CD4-positive, alpha-beta T cell (primary cell): ENCODE data around the gene TUBB. TPM values are rescaled to one million over a fixed set of nuclear protein-coding genes. Genes with fewer than 3 reads are reported as not detected.

Experiments used
- ATAC-seq: fragments of 200-7000 bp; cut with Tn5 transposase; one replicate; pipeline ENCODE4 v1.10.0; 2022; ENCODE audit warnings: mild to moderate bottlenecking; ENCODE audit not compliant: poor library complexity
- CTCF ChIA-PET: fragments of 350-600 bp; sonication (Branson Sonifier 250); formaldehyde crosslinking; loops from one replicate; lab custom pipeline; 2021; ENCODE audit warnings: antibody characterized with exemption, inconsistent platforms; lab: Charles Lee
- POLR2A ChIA-PET: fragments of 350-600 bp; sonication (Branson Sonifier 250); formaldehyde crosslinking; loops from one replicate; lab custom pipeline; 2021; ENCODE audit warnings: antibody characterized with exemption, inconsistent platforms; lab: Charles Lee
- DNase-seq, 14 experiments: peaks; one replicate each; pipeline ENCODE4 v3.0.0-alpha.2; 2013 to 2020; ENCODE audit warnings: mixed read lengths in 2 of 14
- H3K27ac ChIP-seq, 2 donors: one replicate each; pipeline versions ENCODE4 v1.5.1 to v1.7.0; 2013; ENCODE audit warnings: low read length in 2 of 2, low read depth in 1 of 2, mild to moderate bottlenecking in 1 of 2
- H3K27me3 ChIP-seq, 2 experiments: 1 replicate in 1 of 2; 2 replicates in 1 of 2; pipeline versions ENCODE4 v1.6.1 to v1.7.0; 2013; ENCODE audit warnings: low read length in 2 of 2, control low read depth in 1 of 2, mild to moderate bottlenecking in 1 of 2, moderate library complexity in 1 of 2; ENCODE audit not compliant: insufficient read depth in 2 of 2, control insufficient read depth in 1 of 2
- H3K36me3 ChIP-seq: one replicate; pipeline ENCODE4 v1.6.1; 2013; ENCODE audit warnings: low read length, control low read depth; ENCODE audit not compliant: insufficient read depth
- H3K4me1 ChIP-seq: one replicate; pipeline ENCODE4 v1.6.1; 2013; ENCODE audit warnings: low read length, control low read depth; ENCODE audit not compliant: insufficient read depth
- H3K4me3 ChIP-seq: one replicate; pipeline ENCODE4 v1.5.1; 2013; ENCODE audit warnings: mild to moderate bottlenecking, low read length, moderate library complexity
- H3K9me3 ChIP-seq, 2 experiments: 1 replicate in 1 of 2; 2 replicates in 1 of 2; pipeline versions ENCODE4 v1.6.1 to v1.7.0; 2013; ENCODE audit warnings: low read length in 2 of 2, mild to moderate bottlenecking in 2 of 2, control low read depth in 1 of 2, moderate library complexity in 1 of 2; ENCODE audit not compliant: control insufficient read depth in 1 of 2, insufficient read depth in 1 of 2
- H3K27ac Mint-ChIP-seq: one replicate; pipeline ENCODE4 v1.8.0; 2020; ENCODE audit warnings: mixed read lengths
- H3K27me3 Mint-ChIP-seq: one replicate; pipeline ENCODE4 v1.8.0; 2021; ENCODE audit warnings: mixed read lengths
- H3K36me3 Mint-ChIP-seq: one replicate; pipeline ENCODE4 v1.8.0; 2021; ENCODE audit warnings: low read depth, mixed read lengths
- H3K4me1 Mint-ChIP-seq: one replicate; pipeline ENCODE4 v1.8.0; 2021; ENCODE audit warnings: low read depth, mixed read lengths
- H3K4me3 Mint-ChIP-seq: one replicate; pipeline ENCODE4 v1.8.0; 2020; ENCODE audit warnings: mild to moderate bottlenecking, mixed read lengths
- H3K9me3 Mint-ChIP-seq: one replicate; pipeline ENCODE4 v1.8.0; 2020; ENCODE audit warnings: mixed read lengths
- CTCF ChIP-seq: fragments of 200-600 bp; IDR thresholded peaks from one replicate; pipeline ENCODE4 v1.8.0; 2022; ENCODE audit warnings: antibody characterized with exemption, mild to moderate bottlenecking
- intact Hi-C, 2 experiments: fragments of 100-400 bp; cut with DNase I in 1 of 2; cut with micrococcal nuclease in 1 of 2; formaldehyde crosslinking; loops; one replicate each; pipeline versions ENCODE4 v1.15.1 to v1.9.0; 2023 to 2025; cut with DNase I, micrococcal nuclease
- polyA plus RNA-seq, 2 donors: library from polyadenylated mRNA; unstranded; fragments of 120-200 nt; gene quantifications; one replicate each; pipeline ENCODE4 v1.2.1, GENCODE V29; 2013
- total RNA-seq, 174 experiments: library from RNA in 2 of 174; stranded (reverse) in 2 of 174; gene quantifications; one replicate each; pipeline ENCODE4 v1.2.3 and lab custom pipeline; 2021 to 2026

The TUBB gene
- total RNA-seq (10 to 100 TPM; 76.0 to 78.4 TPM), total RNA-seq (lab: John Stamatoyannopoulos, UW) (143 to 3,125 (median 273) reads per million in 172 experiments)
- 170 TPM for polyA plus RNA-seq (2013, experiment 1 of 2)
- 189 TPM for polyA plus RNA-seq (2013, experiment 2 of 2)

- H3K36me3 Mint-ChIP-seq = peaks cover 68% of the 10 kb centered on the region
These were observed at the start of gene TUBB for GRCh38 chr6:30719791-30720737. Gene TUBB (plus strand): TSS chr6:30720352. CDS start chr6:30720507, 155 bp downstream.

GRCh38 chr6:30670760-30671527 is 49.2 kb upstream of the TUBB start:
- DNase-seq (peak in 1 of 14 experiments; percentile 39), ATAC-seq (no peak)
- Mint-ChIP-seq H3K27ac (peak overlapping the region; percentile 25), H3K36me3 (peaks cover 56% of the 10 kb centered on the region), H3K4me1 (peaks cover 45% of the 10 kb centered on the region), H3K4me3 (peak overlapping the region; percentile 87), H3K9me3 (no peaks in the 10 kb centered on the region), H3K27me3 (no peaks in the 10 kb centered on the region)
- peaks cover 41% of the 10 kb centered on the region for H3K36me3 ChIP-seq
- peaks cover 18% of the 10 kb centered on the region for H3K4me1 ChIP-seq
- H3K9me3 ChIP-seq = no peaks in the 10 kb centered on the region
- ChIA-PET CTCF (interaction anchor here (1.6 to 15.4 kb wide), 3 partner anchors 8 to 189 kb away, joined by 4 to 526 read pairs (median 11); partner anchors contain the start of genes MDC1 and TUBB), POLR2A (interaction anchor here (2.3 kb wide), 1 partner anchor 129 kb away, joined by 13 read pairs; no protein-coding TSS in a partner anchor)
- no peak for TF ChIP-seq CTCF
- no peak overlapping the region for H3K27ac ChIP-seq
- intact Hi-C loops = loop anchor here (5.0 kb wide), 3 partner anchors 44 to 129 kb away; partner anchors contain the start of genes ATAT1 (in 1 of the 2), MRPS18B (in 1 of the 2) and PPP1R10 (in 1 of the 2)
- no peak overlapping the region for H3K4me3 ChIP-seq
- H3K27me3 ChIP-seq = no peaks in the 10 kb centered on the region

More at GRCh38 chr6:30719791-30720737, at the start of gene TUBB:
- peaks cover 67% of the 10 kb centered on the region for H3K4me1 ChIP-seq
- intact Hi-C loops = loop anchor here (5.0 kb wide), 3 partner anchors 148 to 178 kb away; partner anchors contain the start of genes ABCF1 (in 1 of the 2), GNL1 (in 1 of the 2) and PRR3 (in 1 of the 2)
- peak within 1 kb of the TSS; percentile 73 for H3K4me3 ChIP-seq
- DNase-seq = peak; percentile 88 to 98 (median 94)
- peaks cover 71% of the 10 kb centered on the region for H3K4me1 Mint-ChIP-seq
- no peak for TF ChIP-seq CTCF
- H3K27ac ChIP-seq = peak within 1 kb of the TSS; percentile 82 to 85
- peak within 1 kb of the TSS; percentile 99 for H3K4me3 Mint-ChIP-seq
- H3K9me3 ChIP-seq = no peaks in the 10 kb centered on the region
- H3K27ac Mint-ChIP-seq = peak within 1 kb of the TSS; percentile 95
- no peaks in the 10 kb centered on the region for H3K27me3 ChIP-seq
- H3K27me3 Mint-ChIP-seq = no peaks in the 10 kb centered on the region
- H3K9me3 Mint-ChIP-seq = no peaks in the 10 kb centered on the region
- peak; percentile 63 for ATAC-seq
- POLR2A ChIA-PET = interaction anchor here (1.2 to 11.0 kb wide), 11 partner anchors 16 to 506 kb away, joined by 3 to 381 read pairs (median 17); partner anchors contain the start of genes ABCF1, DHX16, MRPS18B and PPP1R10
- H3K36me3 ChIP-seq = peaks cover 29% of the 10 kb centered on the region
- CTCF ChIA-PET = interaction anchor here (1.7 to 20.2 kb wide), 3 partner anchors 12 to 107 kb away, joined by 6 to 526 read pairs (median 70); partner anchors contain the start of gene DHX16
